Measurements from ENCODE around the gene CEP126.
"Not testable (repeated sequence)": the region's sequence is repeated elsewhere in the genome, so short reads cannot be mapped to it uniquely, and the experiment has no call there.

The CEP126 gene

DNA sequence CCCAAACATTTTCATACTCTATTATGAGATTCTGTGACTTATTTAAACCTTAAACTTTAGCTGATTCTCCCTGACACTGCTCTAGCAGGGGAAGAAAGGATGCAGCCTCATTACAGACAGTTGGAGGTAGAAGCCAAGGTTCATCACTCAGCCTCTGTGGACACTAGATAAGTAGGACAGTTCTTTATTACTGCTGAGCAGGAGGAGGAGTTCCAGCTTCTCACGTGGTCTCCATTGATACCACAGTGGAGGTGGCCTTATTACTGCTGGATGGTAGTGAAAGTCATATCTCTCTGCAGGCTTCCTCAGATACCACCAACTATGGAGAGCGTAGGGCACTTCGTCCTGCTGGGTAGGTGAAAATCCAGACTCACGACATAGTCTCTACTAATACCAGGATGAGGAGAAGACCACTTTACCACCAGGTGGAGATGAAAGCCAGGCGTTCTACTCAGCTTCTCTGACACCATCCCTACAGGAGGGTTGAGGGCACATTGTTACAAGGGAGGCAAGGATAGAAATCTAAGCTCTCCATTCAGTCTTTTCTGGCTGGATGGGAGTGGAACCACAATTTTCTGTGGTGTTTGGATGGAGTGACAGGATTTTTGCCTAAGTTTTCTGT, 14.6 kb downstream of the CEP126 start:
- no peak for DNase-seq

DNA sequence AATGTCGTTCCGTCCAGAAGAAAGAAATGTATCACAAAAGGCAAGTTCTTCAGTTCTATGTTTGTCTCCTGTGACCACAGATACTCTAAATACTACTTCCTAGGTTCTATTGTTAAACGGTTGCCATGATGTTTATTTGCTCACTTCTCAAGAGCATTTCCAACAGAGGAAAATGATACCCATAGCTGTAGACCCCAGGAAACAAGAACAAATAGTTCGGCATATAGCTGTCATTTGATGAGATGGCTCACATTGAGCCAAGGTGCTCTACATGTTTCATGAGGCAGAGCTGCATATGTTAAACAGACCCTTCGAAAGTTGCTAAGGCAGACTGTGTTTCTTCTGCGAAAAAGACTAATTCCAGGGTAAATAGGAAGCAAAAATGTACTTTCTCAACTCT, 16.9 kb downstream of the CEP126 start:
- DNase-seq = no peak

DNA sequence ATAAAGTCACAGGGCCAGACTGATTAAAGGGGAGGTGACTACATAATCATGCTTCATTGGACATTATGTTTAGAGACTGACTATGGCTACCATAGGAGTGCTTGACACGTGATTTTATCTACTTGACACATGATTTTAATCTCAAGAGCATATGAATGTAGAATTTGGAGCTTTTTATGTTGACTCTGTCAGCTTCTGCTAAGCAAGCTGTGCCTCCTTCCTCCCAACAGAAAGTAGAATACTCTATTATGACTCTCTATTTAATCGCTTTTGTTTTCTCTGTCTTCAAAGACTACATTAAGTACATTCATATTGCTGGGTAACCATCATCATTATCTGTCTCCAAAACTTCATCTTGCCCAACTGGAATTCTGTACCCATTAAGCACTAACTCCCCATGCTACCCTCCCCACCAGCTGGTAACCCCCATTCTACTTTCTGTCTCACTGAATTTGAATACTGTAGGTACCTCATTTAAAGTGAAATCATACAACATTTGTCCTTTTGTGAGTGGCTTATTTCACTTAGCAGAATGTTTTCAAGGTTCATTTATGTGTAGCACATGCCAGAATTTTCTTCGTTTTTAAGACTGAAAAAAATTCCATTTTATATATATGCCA, 26.2 kb downstream of the CEP126 start:
- DNase-seq = no peak

DNA sequence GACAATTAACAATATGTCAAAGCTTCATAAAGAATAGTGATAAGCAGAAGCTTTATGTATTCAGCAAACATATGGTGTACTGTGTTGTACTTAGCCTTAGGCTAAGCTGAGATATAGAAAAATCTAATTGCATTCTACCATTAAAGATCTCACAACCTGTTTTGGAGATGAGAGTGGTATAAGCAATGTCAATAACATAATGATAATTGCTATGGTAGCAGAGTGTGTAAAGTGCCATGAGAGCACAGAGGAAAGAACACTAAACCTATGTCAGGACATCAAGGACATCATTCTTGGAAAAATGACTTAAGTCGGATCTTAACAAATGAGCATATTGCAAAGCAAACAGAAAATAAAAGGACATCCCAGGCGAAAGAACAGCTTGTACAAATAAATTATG, 30.1 kb downstream of the CEP126 start:
- DNase-seq = no peak

DNA sequence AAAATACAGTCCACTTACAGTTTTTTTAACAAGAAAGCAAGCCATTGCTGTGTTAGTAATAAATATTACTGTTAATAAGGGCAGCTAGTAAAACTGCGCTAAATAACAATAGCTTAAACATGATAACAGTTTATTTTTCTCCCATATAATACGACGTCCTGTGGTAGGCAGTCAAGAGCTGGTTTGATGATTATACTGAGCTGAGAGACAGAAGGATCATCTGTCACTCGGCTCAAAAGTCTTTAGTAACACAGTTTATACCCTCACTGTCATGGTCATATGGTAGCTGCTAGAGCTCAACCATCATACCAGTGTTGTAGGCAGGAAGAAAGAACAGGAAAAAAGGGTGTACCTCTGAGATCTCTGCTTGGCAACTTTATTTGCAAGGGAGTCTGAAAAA, 30.6 kb downstream of the CEP126 start:
- DNase-seq = no peak

DNA sequence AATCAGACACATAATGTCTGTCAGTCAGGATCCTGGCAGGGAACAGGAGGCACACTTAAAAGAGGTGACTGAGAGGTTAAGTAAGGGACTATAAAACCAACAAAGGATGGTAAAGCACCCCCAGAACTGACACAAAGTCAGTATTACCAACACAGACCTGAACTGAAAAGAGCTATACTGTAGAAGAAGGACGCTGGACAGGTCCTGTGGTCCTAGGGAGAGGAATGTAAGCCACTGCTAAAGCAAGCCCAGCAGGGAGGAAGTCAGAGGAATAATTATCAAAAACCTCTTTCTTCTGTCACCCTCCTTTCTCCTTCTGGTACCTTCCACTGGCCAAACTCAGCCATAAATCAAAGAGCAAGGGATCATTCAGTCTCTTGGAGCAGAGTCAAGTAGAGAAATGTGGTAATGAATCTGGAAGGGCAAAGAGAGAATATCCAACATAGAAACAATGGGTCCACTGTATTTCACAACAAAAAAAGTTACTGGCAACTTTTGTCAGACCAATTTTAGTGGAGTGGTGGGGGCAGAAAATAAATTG, 34.9 kb downstream of the CEP126 start:
- no peak for DNase-seq

DNA sequence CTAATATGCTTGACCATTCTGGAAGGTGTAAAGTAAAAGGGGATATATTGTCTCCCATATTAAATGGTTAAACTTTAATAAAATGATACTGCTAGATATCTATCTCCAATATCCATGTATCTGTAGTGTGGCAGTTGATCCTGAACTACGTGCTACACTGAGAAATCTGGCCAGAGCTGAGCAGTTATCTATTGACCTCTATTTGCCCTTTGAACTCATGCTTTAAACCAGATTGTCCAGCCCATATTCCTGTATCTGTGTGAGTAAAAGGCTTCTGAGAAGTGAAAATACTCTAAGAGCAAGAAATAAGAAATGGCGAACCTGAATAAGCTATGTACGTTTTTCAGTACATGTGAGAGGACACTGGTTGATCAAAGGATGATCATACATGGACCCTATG, 40.5 kb downstream of the CEP126 start:
- no peak for DNase-seq

DNA sequence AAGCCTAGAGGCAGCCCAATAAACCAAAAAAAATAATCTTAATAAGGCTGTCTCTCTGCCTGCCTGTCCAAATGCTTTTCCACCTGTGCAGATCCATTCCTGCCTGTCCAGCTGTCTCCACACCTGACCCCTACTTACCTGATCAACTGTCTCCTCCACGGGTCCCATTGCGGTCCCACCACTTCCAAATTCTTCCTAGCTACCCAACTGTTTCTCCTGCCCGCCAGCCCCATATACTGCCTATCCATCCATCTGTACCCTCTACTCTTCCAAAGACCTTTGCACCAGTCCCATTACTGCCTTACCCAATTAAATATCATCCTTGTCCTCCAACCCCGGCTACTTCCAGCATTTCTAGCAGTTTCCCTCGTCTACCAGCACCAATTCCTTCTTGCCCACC, 40.9 kb downstream of the CEP126 start:
- no peak for DNase-seq

DNA sequence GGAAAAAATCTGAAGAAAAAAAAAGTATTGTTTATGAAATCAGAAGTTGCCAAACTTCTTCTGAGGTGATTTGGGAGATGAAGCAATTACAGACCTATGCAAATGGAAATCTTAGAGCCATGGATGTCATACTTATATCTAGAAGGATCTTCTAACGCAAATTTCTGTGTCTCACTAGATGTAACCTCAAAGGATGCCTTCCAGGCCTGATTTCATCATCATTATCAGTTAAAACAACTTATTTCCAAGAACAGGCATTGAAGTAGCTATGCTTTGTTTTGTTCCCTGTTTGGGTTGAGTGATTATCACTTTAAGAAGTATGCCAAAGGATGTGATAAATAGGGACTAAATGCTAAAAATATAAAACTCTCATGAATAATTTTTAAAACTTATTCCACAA, 45.4 kb downstream of the CEP126 start:
- DNase-seq = no peak

DNA sequence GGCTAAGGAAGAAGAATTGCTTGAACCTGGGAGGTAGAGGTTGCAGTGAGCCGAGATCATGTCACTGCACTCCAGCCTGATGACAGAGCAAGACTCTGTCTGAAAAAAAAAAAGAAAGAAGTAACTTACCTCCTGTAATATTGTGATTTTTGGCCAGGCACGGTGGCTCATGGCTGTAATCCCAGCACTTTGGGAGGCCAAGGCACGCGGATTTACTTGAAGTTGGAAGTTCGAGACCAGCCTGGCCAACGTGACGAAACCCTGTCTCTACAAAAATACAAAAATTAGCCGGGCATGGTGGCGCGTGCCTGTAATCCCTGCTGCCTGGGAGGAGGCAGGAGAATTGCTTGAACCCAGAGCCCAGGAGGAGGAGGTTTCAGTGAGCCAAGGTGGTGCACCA, 49.4 kb downstream of the CEP126 start:
- DNase-seq = not testable (repeated sequence)

DNA sequence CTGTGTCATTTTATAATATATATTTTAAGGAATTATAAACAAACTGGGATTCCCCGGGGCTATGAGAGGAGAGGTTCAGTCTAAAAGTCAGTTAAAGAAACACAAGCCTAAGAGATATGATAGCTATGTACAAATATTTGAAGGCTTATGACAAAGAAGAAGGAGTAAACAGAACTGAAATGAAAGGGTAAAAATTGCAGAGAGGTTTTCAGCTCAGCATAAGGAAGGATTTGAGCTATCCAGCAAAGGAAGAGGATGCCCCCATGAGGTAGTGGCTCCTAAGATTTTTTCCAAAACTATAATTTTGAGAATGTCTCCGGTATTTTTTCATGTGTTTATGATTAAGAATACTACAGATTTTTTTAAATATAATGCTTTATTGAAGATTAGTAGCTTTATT, 59.4 kb downstream of the CEP126 start:
- DNase-seq = no peak

DNA sequence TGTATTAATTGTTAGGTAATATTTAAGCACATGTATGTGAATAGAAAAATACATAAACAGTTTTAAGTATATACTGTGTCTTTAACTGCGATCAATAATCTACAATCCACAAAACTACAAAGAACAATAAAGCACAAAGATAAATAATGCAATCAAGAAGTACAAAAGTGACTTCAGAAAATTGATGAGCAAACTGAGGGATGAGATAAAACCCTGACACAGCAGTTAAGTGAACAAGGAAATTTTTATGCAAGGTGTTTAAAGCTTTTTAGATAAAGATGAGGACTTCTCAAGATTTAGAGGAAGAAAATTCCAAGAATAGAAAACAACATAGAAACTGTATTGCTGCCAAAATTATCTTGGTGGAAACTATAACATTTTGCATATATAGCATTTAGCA, 60.0 kb downstream of the CEP126 start:
- no peak for DNase-seq

DNA sequence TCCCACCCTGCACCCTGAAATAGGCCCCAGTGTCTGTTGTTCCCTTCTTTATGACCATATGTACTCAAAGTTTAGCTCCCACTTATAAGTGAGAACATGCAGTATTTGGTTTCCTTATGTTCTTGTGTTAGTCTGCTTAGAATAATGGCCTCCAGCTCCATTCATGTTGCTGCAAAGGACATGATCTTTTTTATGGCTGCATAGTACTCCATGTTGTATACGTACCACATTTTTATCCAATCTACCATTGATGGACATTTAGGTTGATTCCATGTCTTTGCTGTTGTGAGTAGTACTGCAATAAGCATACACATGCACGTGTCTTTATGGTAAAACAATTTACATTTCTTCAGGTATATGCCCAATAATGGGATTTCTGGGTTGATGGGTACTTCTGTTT, 60.9 kb downstream of the CEP126 start:
- no peak for DNase-seq

DNA sequence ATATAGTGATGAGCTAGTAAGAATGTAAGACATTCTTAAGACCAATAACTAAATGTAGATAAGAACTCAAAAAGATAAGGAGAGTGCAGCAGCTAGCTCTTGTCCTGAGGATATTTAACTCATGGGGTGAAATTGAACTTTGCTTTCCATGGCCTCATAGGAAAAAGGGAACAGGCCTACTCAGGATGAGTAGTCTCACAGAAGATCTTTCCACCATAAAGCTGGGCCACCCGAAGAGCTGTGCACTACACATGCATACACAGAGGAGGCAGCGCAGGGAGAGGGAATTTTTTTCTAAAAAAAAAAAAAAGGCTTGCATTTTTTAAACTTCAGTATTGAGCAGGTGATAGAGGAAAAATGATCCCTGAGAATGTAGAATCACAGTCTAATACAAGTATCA, 72.6 kb downstream of the CEP126 start:
- DNase-seq = no peak

DNA sequence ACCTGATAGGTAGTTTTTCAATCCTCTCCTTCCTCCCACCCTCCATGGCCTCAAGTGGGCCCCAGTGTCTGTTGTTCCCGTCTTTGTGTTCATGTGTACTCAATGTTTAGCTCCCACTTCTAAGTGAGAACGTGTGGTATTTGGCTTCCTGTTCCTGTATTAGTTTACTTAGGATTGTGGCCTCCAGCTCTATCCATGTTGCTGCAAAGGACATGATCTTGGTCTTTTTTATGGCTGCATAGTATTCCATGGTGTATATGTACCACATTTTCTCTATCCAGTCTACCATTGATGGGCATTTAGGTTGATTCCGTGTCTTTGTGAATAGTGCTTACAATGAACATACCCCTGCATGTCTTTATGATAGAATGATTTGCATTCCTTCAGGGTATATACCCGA, 78.4 kb downstream of the CEP126 start:
- no peak for DNase-seq

DNA sequence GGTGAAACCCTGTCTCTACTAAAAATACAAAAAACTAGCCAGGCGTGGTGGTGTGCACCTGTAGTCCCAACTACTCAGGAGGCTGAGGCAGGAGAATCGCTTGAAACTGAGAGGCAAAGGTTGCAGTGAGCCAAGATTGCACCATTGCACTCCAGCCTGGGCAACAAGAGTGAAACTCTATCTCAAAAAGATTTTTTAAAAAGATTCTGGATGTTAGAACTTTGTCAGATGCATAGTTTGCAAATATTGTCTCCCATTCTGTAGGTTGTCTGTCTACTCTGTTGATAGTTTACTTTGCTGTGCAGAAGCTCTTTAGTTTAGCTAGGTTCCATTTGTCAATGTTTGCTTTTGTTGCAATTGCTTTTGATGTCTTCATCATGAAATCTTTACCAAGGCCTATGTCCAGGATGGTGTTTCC, 79.3 kb downstream of the CEP126 start:
- not testable (repeated sequence) for DNase-seq

DNA sequence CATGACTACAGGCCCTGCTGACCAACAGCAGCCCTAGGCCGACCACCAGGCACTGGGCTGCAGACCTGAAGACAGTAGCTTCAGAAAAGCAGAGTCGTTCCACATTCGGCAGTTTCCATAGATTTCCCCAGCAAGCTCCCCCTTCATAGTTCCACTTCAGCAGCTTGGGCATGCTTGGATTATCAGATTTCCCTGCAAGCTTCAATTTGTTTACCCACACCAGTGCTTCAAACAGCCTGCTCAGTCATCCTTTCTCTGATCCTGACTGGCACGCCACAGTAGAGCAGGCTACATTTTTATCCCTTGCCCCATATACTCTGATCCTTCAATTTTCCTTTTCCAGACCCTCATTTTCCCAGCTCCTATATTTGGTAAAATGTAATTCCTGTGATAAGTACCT, 81.3 kb downstream of the CEP126 start:
- no peak for DNase-seq

DNA sequence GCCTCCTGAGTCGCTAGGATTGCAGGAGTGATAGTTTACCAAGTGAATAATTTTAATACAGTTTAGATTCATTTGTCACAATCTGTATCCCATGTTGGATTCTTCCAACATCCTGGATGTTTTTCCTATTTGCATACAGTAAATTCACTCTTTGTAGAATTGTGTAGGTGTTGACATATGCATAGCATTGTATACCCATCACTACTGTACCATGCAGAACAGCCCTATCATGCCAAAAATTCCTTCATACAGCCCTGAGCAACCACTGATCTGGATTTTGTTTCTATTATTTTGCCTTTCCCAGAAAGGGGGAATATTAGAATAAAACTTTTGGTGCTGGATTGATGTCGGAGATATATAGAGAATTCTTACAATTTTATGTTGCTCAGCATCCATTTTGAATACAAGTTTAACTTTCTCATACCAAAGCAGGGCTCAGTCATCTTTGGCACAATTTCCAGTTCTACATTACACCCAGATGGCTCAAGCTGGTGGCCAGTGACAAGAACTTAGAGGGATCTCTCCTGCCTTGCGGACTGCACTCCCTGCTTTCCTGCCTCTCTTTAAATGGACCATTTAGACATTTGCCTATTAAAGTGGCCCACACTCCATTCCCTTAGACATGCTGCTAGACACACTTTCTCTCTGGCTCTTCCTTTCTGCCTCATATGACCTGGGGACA, 87.0 kb downstream of the CEP126 start:
- no peak for DNase-seq

DNA sequence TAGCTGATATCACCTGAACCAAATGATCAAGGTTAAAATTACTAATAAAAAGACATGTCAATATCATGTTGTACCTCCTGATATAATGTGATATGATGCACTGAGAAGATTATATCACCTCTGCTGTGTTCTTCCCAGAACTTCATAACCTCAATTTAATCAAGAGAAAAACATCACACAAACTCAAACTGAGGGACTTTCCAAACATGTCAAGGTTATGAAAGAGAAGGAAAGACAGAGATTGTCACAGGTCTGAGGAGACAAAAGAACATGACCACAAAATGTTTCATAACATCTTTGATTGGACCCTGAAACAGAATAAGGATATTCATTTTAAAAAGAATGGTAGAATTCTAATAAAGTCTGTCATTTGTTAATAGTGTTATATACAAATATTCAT, 89.4 kb downstream of the CEP126 start:
- DNase-seq = no peak

DNA sequence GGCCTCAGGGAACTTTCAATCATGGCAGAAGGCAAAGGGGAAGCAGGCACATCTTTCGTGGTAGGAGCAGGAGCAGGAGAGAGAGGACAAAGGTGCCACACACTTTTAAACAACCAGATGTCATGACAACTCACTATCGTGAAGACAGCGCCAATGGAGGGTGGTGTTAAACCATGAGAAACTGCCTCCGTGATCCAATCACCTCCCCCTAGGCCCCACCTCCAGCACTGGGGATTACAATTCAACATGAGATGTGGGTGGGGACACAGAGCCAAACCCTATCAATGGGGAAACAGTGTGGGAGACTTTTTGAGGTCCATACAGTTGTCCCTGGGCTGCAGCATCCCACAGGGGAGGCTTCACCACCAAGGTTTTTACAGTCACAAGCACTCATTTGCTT, 90.5 kb downstream of the CEP126 start:
- DNase-seq = no peak

DNA sequence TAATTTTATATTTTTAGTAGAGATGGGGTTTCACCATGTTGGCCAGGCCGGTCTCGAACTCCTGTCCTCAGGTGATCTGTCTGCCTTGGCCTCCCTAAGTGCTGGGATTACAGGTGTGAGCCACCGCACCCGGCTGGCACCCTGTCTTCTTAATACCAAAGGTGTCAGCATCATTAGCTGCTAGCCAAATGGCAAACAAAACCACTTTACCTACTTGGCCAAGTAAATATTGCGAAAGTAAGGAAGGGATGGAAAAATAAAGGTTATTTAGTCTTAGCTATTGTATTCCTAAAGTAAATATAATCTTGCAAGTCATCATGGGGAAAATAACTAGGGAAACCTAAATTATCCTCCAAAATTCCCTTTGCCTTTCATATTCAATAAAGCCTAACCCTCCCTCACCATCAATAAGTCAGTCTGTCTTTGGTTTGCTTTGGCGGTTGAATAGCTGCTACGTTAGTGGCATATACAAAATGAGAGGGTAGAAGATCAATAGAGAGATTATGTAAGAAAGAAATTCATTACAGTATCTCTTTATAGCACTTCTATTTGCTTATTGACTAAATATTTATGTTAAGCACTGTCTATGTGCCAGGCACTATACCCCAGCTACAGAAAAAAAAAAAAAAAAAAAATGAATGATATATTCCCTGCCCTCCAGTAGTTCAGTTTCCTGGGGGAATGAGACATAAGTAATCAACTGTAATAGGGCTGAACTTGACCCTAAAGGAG, 92.2 kb downstream of the CEP126 start:
- DNase-seq = no peak

DNA sequence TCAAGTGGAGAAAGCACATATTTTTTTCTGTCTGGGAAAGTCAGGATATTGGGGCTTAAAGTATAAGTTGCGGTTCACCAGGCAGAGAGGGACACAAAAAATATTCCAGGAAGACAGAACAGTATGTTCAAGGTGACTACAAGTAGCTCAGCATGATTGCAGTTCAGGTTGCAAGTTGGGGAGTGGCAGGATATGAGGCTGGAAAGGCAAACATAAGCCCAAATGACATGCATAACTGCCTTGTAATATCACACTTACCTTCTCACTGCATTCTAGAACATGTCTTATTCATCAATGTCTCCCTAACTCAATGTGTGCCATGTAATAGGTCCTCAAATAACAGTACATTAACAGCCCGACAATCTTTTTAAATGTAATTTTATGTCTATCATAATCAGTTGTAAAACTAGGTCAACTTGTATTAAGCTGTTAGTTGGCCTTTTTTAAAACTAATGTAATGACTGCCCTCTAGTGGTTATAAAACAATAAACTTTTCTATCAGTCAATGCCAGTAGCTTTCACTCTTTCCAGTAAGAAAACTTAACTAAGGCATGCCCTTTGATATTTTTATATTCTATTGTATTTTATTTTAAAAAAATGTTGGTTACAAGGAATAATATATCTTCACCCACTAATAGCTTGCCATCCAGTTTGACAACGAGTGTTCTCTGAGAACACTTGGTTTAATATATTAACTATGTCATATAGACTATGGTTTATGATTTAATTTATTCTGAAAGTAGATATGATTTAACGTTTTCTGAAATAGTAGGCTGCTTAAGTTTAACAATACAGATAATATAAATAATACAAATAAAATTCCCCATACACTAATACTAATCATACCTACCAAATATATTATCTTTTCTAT, 93.0 kb downstream of the CEP126 start:
- DNase-seq = no peak
